ENCODE results near the gene FAAH. TPM values are rescaled to one million over a fixed set of nuclear protein-coding genes. Genes with fewer than 3 reads are reported as not detected.

The FAAH gene
- polyA plus RNA-seq, 3 donors: 11.5 to 47.1 (median 11.5) TPM

DNA sequence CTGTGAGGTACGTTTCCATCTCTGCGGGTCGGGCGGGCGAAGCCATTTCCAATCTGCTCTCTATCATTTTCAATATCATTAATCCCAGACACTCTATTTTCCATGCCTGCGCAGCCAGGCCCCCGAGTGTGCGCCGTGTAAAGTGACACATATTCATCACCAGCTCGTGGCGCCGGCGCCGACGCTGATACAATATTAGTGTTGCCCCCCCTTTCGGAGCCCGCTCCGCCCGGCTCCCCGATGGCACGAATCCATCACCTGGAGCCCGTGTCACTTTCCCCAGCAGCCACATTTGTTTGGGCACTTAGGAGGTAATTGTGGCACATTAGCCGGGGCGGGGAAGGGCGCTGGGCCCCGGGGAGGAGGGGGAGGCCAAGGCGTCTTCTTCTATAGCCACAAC, 61.8 kb downstream of the FAAH start:
- Mint-ChIP-seq H3K4me3 (no peak overlapping the region), H3K27ac (no peak overlapping the region), H3K36me3 (no peaks in the 10 kb centered on the region), H3K9me3 (no peaks in the 10 kb centered on the region), H3K4me1 (no peaks in the 10 kb centered on the region), H3K27me3 (ENCODE audit: low read depth in 3 of 3) (peaks cover 19 to 64% (median 29%) of the 10 kb centered on the region in 3 donors)
- Histone ChIP-seq H3K36me3 (replicated peaks in 1 of 2; ENCODE audit: control insufficient read depth in 1 of 2, insufficient read depth in 2 of 2, low read length in 2 of 2) (no peaks in the 10 kb centered on the region), H3K79me2 (ENCODE audit: insufficient read depth, low read length) (no peaks in the 10 kb centered on the region), H3K27me3 (ENCODE audit: control insufficient read depth in 2 of 2, insufficient read depth in 2 of 2, low read length in 2 of 2) (peaks cover 3 to 39% of the 10 kb centered on the region in 2 donors), H3K4me1 (ENCODE audit: control insufficient read depth in 1 of 2, insufficient read depth in 2 of 2, low read length in 2 of 2) (no peaks in the 10 kb centered on the region), H3K4me3 (replicated peaks in 1 of 3; ENCODE audit: low read depth in 2 of 3, low read length in 3 of 3) (no peak overlapping the region), H3K9ac (ENCODE audit: insufficient read depth, low read length, poor library complexity, severe bottlenecking) (no peak overlapping the region), H3K27ac (ENCODE audit: low read depth in 1 of 2, low read length in 2 of 2) (no peak overlapping the region), H4K20me1 (ENCODE audit: insufficient read depth, low read length) (no peaks in the 10 kb centered on the region), H2AFZ (ENCODE audit: insufficient read depth, low read depth, low read length, poor library complexity, severe bottlenecking) (no peak overlapping the region), H3K9me3 (replicated peaks in 1 of 2; ENCODE audit: control insufficient read depth in 1 of 2, insufficient read depth in 1 of 2, low read length in 2 of 2) (no peaks in the 10 kb centered on the region), H3K4me2 (replicated peaks; ENCODE audit: extremely low read depth, low read length, poor library complexity, severe bottlenecking) (no peak overlapping the region)
- no peak for DNase-seq
- TF ChIP-seq, protein P1, sequence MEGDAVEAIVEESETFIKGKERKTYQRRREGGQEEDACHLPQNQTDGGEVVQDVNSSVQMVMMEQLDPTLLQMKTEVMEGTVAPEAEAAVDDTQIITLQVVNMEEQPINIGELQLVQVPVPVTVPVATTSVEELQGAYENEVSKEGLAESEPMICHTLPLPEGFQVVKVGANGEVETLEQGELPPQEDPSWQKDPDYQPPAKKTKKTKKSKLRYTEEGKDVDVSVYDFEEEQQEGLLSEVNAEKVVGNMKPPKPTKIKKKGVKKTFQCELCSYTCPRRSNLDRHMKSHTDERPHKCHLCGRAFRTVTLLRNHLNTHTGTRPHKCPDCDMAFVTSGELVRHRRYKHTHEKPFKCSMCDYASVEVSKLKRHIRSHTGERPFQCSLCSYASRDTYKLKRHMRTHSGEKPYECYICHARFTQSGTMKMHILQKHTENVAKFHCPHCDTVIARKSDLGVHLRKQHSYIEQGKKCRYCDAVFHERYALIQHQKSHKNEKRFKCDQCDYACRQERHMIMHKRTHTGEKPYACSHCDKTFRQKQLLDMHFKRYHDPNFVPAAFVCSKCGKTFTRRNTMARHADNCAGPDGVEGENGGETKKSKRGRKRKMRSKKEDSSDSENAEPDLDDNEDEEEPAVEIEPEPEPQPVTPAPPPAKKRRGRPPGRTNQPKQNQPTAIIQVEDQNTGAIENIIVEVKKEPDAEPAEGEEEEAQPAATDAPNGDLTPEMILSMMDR (IDR thresholded peaks at IDR 0.05): no peak
- 95% methylated on average over 21 of the region's 27 CpGs for WGBS (ENCODE audit: insufficient coverage)
- intact Hi-C loops (cut with micrococcal nuclease): no loop called here

DNA sequence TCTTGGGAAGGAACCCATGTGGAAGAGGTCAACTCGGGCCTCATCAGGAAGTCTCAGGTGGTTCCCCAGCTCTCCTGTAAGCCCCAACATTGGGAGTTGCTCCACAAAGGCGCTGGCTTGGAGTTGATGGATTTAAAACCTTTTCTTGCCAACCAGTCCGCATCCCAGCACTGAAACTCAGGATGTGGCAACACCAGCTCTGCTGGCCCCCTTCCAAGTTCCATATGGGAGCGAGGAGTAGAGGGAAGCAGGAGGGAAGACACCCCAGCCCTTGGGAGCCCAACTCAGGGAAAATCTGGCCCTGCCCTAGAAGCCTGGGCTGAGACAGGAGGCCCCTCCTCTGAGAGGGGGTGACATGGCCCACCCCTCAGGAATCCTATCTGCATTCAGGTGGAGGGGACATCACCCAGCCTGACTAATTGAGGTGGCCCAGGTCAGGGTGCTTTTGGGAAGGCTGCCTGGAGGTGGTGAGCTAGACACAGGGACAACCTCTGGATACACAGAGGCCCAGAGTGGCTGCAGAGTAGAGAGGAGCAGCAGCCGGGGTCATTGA, 62.4 kb downstream of the FAAH start:
- Histone ChIP-seq H3K27ac (ENCODE audit: low read depth in 1 of 2, low read length in 2 of 2) (no peak overlapping the region), H3K79me2 (ENCODE audit: insufficient read depth, low read length) (no peaks in the 10 kb centered on the region), H3K4me1 (ENCODE audit: control insufficient read depth in 1 of 2, insufficient read depth in 2 of 2, low read length in 2 of 2) (no peaks in the 10 kb centered on the region), H3K9me3 (replicated peaks in 1 of 2; ENCODE audit: control insufficient read depth in 1 of 2, insufficient read depth in 1 of 2, low read length in 2 of 2) (no peaks in the 10 kb centered on the region), H3K4me2 (replicated peaks; ENCODE audit: extremely low read depth, low read length, poor library complexity, severe bottlenecking) (no peak overlapping the region), H3K36me3 (replicated peaks in 1 of 2; ENCODE audit: control insufficient read depth in 1 of 2, insufficient read depth in 2 of 2, low read length in 2 of 2) (no peaks in the 10 kb centered on the region), H2AFZ (ENCODE audit: insufficient read depth, low read depth, low read length, poor library complexity, severe bottlenecking) (no peak overlapping the region), H3K4me3 (replicated peaks in 1 of 3; ENCODE audit: low read depth in 2 of 3, low read length in 3 of 3) (no peak overlapping the region), H4K20me1 (ENCODE audit: insufficient read depth, low read length) (no peaks in the 10 kb centered on the region), H3K9ac (ENCODE audit: insufficient read depth, low read length, poor library complexity, severe bottlenecking) (no peak overlapping the region), H3K27me3 (ENCODE audit: control insufficient read depth in 2 of 2, insufficient read depth in 2 of 2, low read length in 2 of 2) (peaks cover 0 to 37% of the 10 kb centered on the region in 2 donors)
- no peak for DNase-seq
- intact Hi-C loops (cut with micrococcal nuclease): no loop called here
- TF ChIP-seq, protein P1 (IDR thresholded peaks at IDR 0.05): no peak
- 91% methylated on average over 4 of the region's 5 CpGs for WGBS (ENCODE audit: insufficient coverage)
- H3K27me3 Mint-ChIP-seq (ENCODE audit: low read depth in 3 of 3): peaks cover 17 to 64% (median 28%) of the 10 kb centered on the region in 3 donors
- no peaks in the 10 kb centered on the region for H3K9me3 Mint-ChIP-seq
- no peak overlapping the region for H3K27ac Mint-ChIP-seq
- no peaks in the 10 kb centered on the region for H3K36me3 Mint-ChIP-seq
- H3K4me3 Mint-ChIP-seq: no peak overlapping the region
- no peaks in the 10 kb centered on the region for H3K4me1 Mint-ChIP-seq

Measured in CD14-positive monocyte (primary cell).